Cardiac muscle cell (in vitro differentiated cells and primary cell): Measurements from ENCODE around the gene ZMYM4. TPM values are rescaled to one million over a fixed set of nuclear protein-coding genes. Genes with fewer than 3 reads are reported as not detected.

Source experiments
- DNase-seq, 2 donors: peaks; one replicate each; pipeline versions ENCODE4 v3.0.0 to v3.0.0-alpha.2; 2010 to 2017; ENCODE audit warnings: low read depth in 1 of 2, low spot score in 1 of 2
- H3K27ac ChIP-seq: fragments of 200-600 bp; sonication (generic); 2 replicates; pipeline ENCODE4 v1.5.1; 2016
- H3K27me3 ChIP-seq: fragments of 200-600 bp; sonication (generic); 2 replicates; pipeline ENCODE4 v1.6.0; 2016; ENCODE audit warnings: control low read depth
- H3K36me3 ChIP-seq: fragments of 200-600 bp; sonication (generic); 2 replicates; pipeline ENCODE4 v1.5.1; 2016; ENCODE audit warnings: control low read depth
- H3K4me1 ChIP-seq: fragments of 200-600 bp; sonication (generic); 2 replicates; pipeline ENCODE4 v1.8.1; 2017; ENCODE audit warnings: low read depth, mild to moderate bottlenecking, mixed run types
- H3K4me3 ChIP-seq: fragments of 200-600 bp; sonication (generic); 2 replicates; pipeline ENCODE4 v1.5.1; 2016; ENCODE audit warnings: mild to moderate bottlenecking
- H3K9me3 ChIP-seq: fragments of 200-600 bp; sonication (generic); 2 replicates; pipeline ENCODE4 v1.5.1; 2017; ENCODE audit warnings: low read depth, mild to moderate bottlenecking, control low read depth
- polyA plus RNA-seq: library from polyadenylated mRNA; unstranded; fragments of >200 nt; fragmentation: Nextera tagmentation; extraction: Ambion mirVana; gene quantifications from 2 replicates; pipeline ENCODE4 v1.2.1, GENCODE V29; 2016
- total RNA-seq: library from RNA; depleted of rRNA; stranded (reverse); fragments of >200 nt; gene quantifications from 2 replicates; pipeline ENCODE4 v1.2.3, GENCODE V29; 2016
- TF ChIP-seq, protein P1 (sequence below): IDR thresholded peaks from 2 replicates; pipeline ENCODE4 v1.5.1; 2012; ENCODE audit warnings: low read depth, mild to moderate bottlenecking, low read length

Gene ZMYM4
- total and polyA plus RNA-seq, 2 experiments from 2014 or later = 27.9 to 34.8 TPM

DNA sequence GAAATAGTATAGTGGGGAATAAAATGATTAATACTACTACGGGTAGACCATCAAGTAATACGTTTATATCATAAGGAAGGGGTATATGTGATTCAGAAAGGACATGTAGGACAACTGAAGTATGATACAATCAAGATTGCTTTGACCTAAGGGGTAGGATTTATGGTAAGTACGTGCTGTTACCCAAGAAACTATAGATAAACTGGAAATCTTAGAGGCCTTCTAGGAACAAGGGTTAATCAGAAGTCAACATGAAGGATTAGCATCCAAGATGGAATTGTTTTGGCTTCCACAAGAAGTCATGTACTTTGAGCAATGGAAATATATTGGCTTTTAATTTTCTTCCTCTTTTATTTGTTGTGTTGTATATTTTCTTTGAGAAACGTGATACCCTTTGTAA, 13.2 kb upstream of the ZMYM4 start:
- H3K9me3 ChIP-seq = no peaks in the 10 kb centered on the region
- H3K4me3 ChIP-seq = no peak overlapping the region
- TF ChIP-seq, protein P1, sequence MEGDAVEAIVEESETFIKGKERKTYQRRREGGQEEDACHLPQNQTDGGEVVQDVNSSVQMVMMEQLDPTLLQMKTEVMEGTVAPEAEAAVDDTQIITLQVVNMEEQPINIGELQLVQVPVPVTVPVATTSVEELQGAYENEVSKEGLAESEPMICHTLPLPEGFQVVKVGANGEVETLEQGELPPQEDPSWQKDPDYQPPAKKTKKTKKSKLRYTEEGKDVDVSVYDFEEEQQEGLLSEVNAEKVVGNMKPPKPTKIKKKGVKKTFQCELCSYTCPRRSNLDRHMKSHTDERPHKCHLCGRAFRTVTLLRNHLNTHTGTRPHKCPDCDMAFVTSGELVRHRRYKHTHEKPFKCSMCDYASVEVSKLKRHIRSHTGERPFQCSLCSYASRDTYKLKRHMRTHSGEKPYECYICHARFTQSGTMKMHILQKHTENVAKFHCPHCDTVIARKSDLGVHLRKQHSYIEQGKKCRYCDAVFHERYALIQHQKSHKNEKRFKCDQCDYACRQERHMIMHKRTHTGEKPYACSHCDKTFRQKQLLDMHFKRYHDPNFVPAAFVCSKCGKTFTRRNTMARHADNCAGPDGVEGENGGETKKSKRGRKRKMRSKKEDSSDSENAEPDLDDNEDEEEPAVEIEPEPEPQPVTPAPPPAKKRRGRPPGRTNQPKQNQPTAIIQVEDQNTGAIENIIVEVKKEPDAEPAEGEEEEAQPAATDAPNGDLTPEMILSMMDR = no peak
- no peaks in the 10 kb centered on the region for H3K4me1 ChIP-seq
- H3K27ac ChIP-seq = no peak overlapping the region
- DNase-seq = no peak
- H3K27me3 ChIP-seq = no peaks in the 10 kb centered on the region
- H3K36me3 ChIP-seq = no peaks in the 10 kb centered on the region

DNA sequence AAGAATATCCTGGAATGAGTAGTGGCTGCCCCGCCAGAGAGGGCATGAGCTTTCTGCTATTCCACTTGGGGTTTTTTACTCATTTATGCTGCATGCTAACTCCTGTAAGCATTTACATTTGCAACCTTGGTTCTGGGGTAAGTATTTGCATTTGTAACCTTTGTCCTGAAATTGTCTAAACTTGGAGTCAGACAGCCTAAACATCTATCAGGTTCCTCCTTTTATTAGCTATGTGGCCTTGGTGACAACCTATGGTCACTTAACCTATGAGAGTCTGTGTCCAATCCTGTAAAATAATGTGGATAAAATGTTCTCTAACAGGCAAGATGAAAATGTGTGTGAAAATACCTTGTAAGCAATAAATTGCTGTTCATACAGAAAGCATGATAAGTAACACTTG, 8.9 kb upstream of the ZMYM4 start:
- H3K9me3 ChIP-seq = no peaks in the 10 kb centered on the region
- H3K27me3 ChIP-seq = no peaks in the 10 kb centered on the region
- TF ChIP-seq, protein P1 = no peak
- H3K4me1 ChIP-seq = no peaks in the 10 kb centered on the region
- H3K27ac ChIP-seq = no peak overlapping the region
- H3K4me3 ChIP-seq = no peak overlapping the region
- no peaks in the 10 kb centered on the region for H3K36me3 ChIP-seq
- DNase-seq = no peak

DNA sequence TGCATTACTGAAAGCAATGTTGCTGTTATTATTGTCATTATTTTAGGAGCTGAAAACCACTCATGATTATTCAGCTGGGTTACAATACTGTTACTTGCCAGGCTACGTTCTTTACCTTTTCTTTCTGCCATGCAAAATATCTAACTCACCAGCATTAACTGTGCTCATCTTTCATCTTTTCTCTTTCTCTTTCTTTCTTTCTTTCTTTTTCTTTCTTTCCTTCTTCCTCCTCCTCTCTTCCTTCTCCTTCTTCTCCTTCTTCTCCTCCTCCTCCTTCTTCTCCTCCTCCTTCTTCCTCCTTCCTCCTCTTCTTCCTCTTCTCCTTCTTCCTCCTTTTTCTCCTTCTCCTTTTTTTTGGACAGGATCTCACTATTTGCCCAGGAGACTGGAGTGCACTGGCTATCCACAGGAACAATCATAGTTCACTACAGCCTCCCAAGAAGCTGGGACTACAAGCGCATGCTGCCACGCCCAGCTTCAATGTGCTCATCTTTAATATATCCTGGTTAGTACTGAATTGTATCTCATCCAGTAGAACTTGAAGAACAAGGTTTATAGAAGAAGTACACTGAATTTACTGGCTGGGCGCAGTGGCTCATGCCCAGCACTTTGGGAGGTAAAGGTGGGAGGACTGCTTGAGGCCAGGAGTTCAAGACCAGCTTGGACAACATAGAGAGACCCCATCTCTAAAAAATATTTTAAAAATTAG, 6.9 kb upstream of the ZMYM4 start:
- no peak overlapping the region for H3K27ac ChIP-seq
- H3K4me1 ChIP-seq = no peaks in the 10 kb centered on the region
- H3K9me3 ChIP-seq = no peaks in the 10 kb centered on the region
- H3K27me3 ChIP-seq = no peaks in the 10 kb centered on the region
- TF ChIP-seq, protein P1 = no peak
- no peaks in the 10 kb centered on the region for H3K36me3 ChIP-seq
- no peak overlapping the region for H3K4me3 ChIP-seq
- DNase-seq = no peak

- H3K27me3 ChIP-seq = no peaks in the 10 kb centered on the region
- H3K4me1 ChIP-seq = no peaks in the 10 kb centered on the region
- no peak overlapping the region for H3K4me3 ChIP-seq
- H3K27ac ChIP-seq = no peak overlapping the region
- DNase-seq = no peak
- H3K9me3 ChIP-seq = no peaks in the 10 kb centered on the region
- H3K36me3 ChIP-seq = no peaks in the 10 kb centered on the region
- TF ChIP-seq, protein P1 = no peak
Measured at GRCh38 chr1:35264035-35264434, 4.5 kb upstream of the ZMYM4 start.

DNA sequence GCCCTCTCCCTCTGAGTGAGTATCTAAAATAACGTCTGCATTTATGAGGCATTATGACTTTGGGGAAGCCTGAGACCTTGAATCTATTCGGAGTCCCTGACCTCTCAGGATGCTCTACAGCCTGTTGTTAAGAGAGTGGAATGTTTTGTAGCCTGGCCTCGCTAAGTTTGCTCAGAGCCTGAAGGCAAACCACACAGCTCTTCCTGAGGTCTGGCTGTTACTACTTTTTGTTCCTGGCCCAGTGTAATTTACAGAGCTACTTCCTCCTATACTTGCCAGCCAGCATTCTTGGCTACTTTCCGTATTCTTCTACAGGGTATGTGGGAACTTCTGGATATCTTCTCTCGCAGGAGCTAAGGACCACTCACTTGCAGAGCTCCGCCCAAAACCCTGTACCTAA, 3.6 kb upstream of the ZMYM4 start:
- Histone ChIP-seq H3K4me1 (no peaks in the 10 kb centered on the region), H3K9me3 (no peaks in the 10 kb centered on the region), H3K36me3 (no peaks in the 10 kb centered on the region), H3K4me3 (no peak overlapping the region), H3K27me3 (no peaks in the 10 kb centered on the region), H3K27ac (no peak overlapping the region)
- peak in 1 of 2 donors; percentile 81 for DNase-seq
- TF ChIP-seq, protein P1 = no peak
